SK-N-SH (cell line): ENCODE results near the gene IDUA. TPM values are rescaled to one million over a fixed set of nuclear protein-coding genes. Genes with fewer than 3 reads are reported as not detected.

ENCODE experiments used
- CTCF ChIA-PET: fragments of 300-600, 350-600 bp; formaldehyde crosslinking; extraction: SDS; loops from one replicate; lab custom pipeline; 2021; lab: Yijun Ruan, JAX
- POLR2A ChIA-PET: fragments of 350-600 bp; sonication (Branson Sonifier 250); formaldehyde crosslinking; extraction: SDS; loops from one replicate; lab custom pipeline; 2020; ENCODE audit warnings: antibody characterized with exemption, inconsistent platforms; lab: Yijun Ruan, JAX
- DNase-seq: peaks from one replicate; pipeline ENCODE4 v3.0.0; 2012
- H2AFZ ChIP-seq: fragments of 200-600 bp; sonication (generic); 2 replicates; pipeline ENCODE4 v1.8.1; 2016; ENCODE audit warnings: antibody characterized with exemption, mild to moderate bottlenecking, low read depth
- H3F3A ChIP-seq: fragments of 200-600 bp; sonication (generic); replicated peaks from 2 replicates; pipeline ENCODE3; 2016; ENCODE audit warnings: antibody characterized with exemption, mild to moderate bottlenecking; ENCODE audit not compliant: insufficient read depth
- H3K27ac ChIP-seq, 2 experiments: fragments of 200-500 bp in 1 of 2; fragments of 200-600 bp in 1 of 2; sonication (Bioruptor generic) in 1 of 2; sonication (generic), shearing (Covaris generic) in 1 of 2; 2 replicates each; pipeline versions ENCODE4 v1.5.1 to v1.6.1; 2014 to 2016; ENCODE audit warnings: low read depth in 2 of 2, inconsistent platforms in 1 of 2, low read length in 1 of 2, mild to moderate bottlenecking in 1 of 2, mixed read lengths in 1 of 2
- H3K27me3 ChIP-seq: fragments of 200-600 bp; sonication (generic), shearing (Covaris generic); 2 replicates; pipeline ENCODE4 v1.6.1; 2016; ENCODE audit warnings: mixed run types; ENCODE audit not compliant: insufficient read depth
- H3K36me3 ChIP-seq, 2 experiments: fragments of 200-500 bp in 1 of 2; fragments of 200-600 bp in 1 of 2; sonication (Bioruptor generic) in 1 of 2; sonication (generic) in 1 of 2; replicated peaks in 1 of 2; 2 replicates each; pipeline versions ENCODE3 to v1.5.1; 2014 to 2016; ENCODE audit warnings: low read length in 1 of 2, mild to moderate bottlenecking in 1 of 2; ENCODE audit not compliant: insufficient read depth in 2 of 2, control insufficient read depth in 1 of 2
- H3K4me1 ChIP-seq, 2 experiments: fragments of 200-500 bp in 1 of 2; fragments of 200-600 bp in 1 of 2; sonication (Bioruptor generic) in 1 of 2; sonication (generic), shearing (Covaris generic) in 1 of 2; 2 replicates each; pipeline versions ENCODE4 v1.5.1 to v1.6.1; 2014 to 2016; ENCODE audit warnings: low read depth in 1 of 2, low read length in 1 of 2, mixed run types in 1 of 2; ENCODE audit not compliant: insufficient read depth in 2 of 2, control insufficient read depth in 1 of 2
- H3K4me2 ChIP-seq: fragments of 200-600 bp; sonication (generic), shearing (Covaris generic); 2 replicates; pipeline ENCODE4 v1.6.1; 2017; ENCODE audit warnings: mixed run types
- H3K4me3 ChIP-seq, 2 experiments: fragments of 200-500 bp in 1 of 2; fragments of 200-600 bp in 1 of 2; sonication (Bioruptor generic) in 1 of 2; sonication (generic), shearing (Covaris generic) in 1 of 2; 2 replicates each; pipeline versions ENCODE4 v1.5.1 to v1.8.1; 2014 to 2016; ENCODE audit warnings: low read depth in 2 of 2, inconsistent platforms in 1 of 2, low read length in 1 of 2, mild to moderate bottlenecking in 1 of 2, mixed read lengths in 1 of 2, moderate library complexity in 1 of 2
- H3K79me2 ChIP-seq: fragments of 200-600 bp; sonication (generic); 2 replicates; pipeline ENCODE4 v1.8.1; 2017; ENCODE audit warnings: mild to moderate bottlenecking; ENCODE audit not compliant: insufficient read depth
- H3K9ac ChIP-seq: fragments of 200-600 bp; sonication (generic); 2 replicates; pipeline ENCODE4 v1.6.1; 2017; ENCODE audit warnings: mixed run types
- H3K9me2 ChIP-seq: fragments of 200-600 bp; sonication (generic); 2 replicates; pipeline ENCODE4 v1.6.1; 2017; ENCODE audit warnings: mixed run types
- H3K9me3 ChIP-seq: fragments of 200-600 bp; sonication (generic); 2 replicates; pipeline ENCODE4 v1.6.1; 2017; ENCODE audit warnings: mixed run types, mild to moderate bottlenecking, moderate library complexity
- H4K20me1 ChIP-seq: fragments of 200-600 bp; sonication (generic); 2 replicates; pipeline ENCODE4 v1.6.1; 2017; ENCODE audit warnings: mild to moderate bottlenecking, mixed run types; ENCODE audit not compliant: insufficient read depth
- CHD2 ChIP-seq: fragments of 150-350 bp; IDR thresholded peaks from 2 replicates; pipeline ENCODE4 v1.6.1; 2018; ENCODE audit warnings: low read length; ENCODE audit not compliant: partially characterized antibody
- ELF1 ChIP-seq: IDR thresholded peaks from 2 replicates; pipeline ENCODE4 v1.4.0; 2012
- FOSL2 ChIP-seq: IDR thresholded peaks from 2 replicates; pipeline ENCODE4 v1.4.0; 2012; ENCODE audit warnings: low read depth, mild to moderate bottlenecking, moderate library complexity, borderline replicate concordance
- FOXM1 ChIP-seq: IDR thresholded peaks from 2 replicates; pipeline ENCODE4 v1.4.0; 2012; ENCODE audit warnings: low read depth, mild to moderate bottlenecking
- GATA2 ChIP-seq: sonication (generic); formaldehyde crosslinking; IDR thresholded peaks from 2 replicates; pipeline ENCODE4 v1.5.0; 2020; ENCODE audit warnings: mild to moderate bottlenecking, missing genetic modification reagents
- IRF3 ChIP-seq: fragments of 150-350 bp; IDR thresholded peaks from 2 replicates; pipeline ENCODE4 v1.6.1; 2016; ENCODE audit warnings: mild to moderate bottlenecking, low read depth, low read length
- JUND ChIP-seq: IDR thresholded peaks from 2 replicates; pipeline ENCODE4 v1.4.0; 2012
- MAX ChIP-seq: IDR thresholded peaks from 2 replicates; pipeline ENCODE4 v1.4.0; 2012; ENCODE audit warnings: low read depth
- MXI1 ChIP-seq: IDR thresholded peaks from 2 replicates; pipeline ENCODE4 v1.6.1; 2012; ENCODE audit warnings: mild to moderate bottlenecking, low read depth, low read length, improper control_type of control experiment
- REST ChIP-seq: IDR thresholded peaks from 2 replicates; pipeline ENCODE4 v1.6.1; 2012; ENCODE audit warnings: mild to moderate bottlenecking, low read depth, low read length, moderate library complexity
- RFX5 ChIP-seq: IDR thresholded peaks from 2 replicates; pipeline ENCODE4 v1.6.1; 2012; ENCODE audit warnings: mild to moderate bottlenecking, improper control_type of control experiment, low read length
- RXRA ChIP-seq: IDR thresholded peaks from 2 replicates; pipeline ENCODE4 v1.4.0; 2012; ENCODE audit warnings: low read depth, mild to moderate bottlenecking, borderline replicate concordance
- SIN3A ChIP-seq: IDR thresholded peaks from 2 replicates; pipeline ENCODE4 v1.6.1; 2012; ENCODE audit warnings: low read depth, mild to moderate bottlenecking, low read length, moderate library complexity, borderline replicate concordance
- SMC3 ChIP-seq: IDR thresholded peaks from 2 replicates; pipeline ENCODE4 v1.6.1; 2012; ENCODE audit warnings: low read depth, low read length, improper control_type of control experiment
- TCF12 ChIP-seq: IDR thresholded peaks from 2 replicates; pipeline ENCODE4 v1.4.0; 2012
- TEAD4 ChIP-seq: IDR thresholded peaks from 2 replicates; pipeline ENCODE4 v1.4.0; 2012; ENCODE audit warnings: mild to moderate bottlenecking, borderline replicate concordance; ENCODE audit not compliant: insufficient read depth
- USF1 ChIP-seq: IDR thresholded peaks from 2 replicates; pipeline ENCODE4 v1.4.0; 2012; ENCODE audit warnings: low read depth, borderline replicate concordance
- USF2 ChIP-seq: fragments of 150-350 bp; IDR thresholded peaks from 2 replicates; pipeline ENCODE4 v1.6.1; 2017; ENCODE audit warnings: antibody characterized with exemption, low read length, low read depth, borderline replicate concordance
- YY1 ChIP-seq: IDR thresholded peaks from 2 replicates; pipeline ENCODE4 v1.4.0; 2012; ENCODE audit warnings: low read depth, mild to moderate bottlenecking
- WGBS: methylation state at CpG from one replicate; pipeline ENCODE4 v1.1.6; 2017; ENCODE audit warnings: low lambda C conversion rate; 5-methylcytosine and 5-hydroxymethylcytosine counted together
- polyA plus RNA-seq, 3 experiments: library from polyadenylated mRNA; depleted of rRNA; stranded (reverse); fragments of >200 nt; gene quantifications; 2 replicates each; pipeline ENCODE4 v1.2.3, GENCODE V29; 2012

Gene IDUA
- polyA plus RNA-seq, 1 of the 3 experiments (the other 2 are of a cell fraction), result 24.4 TPM

- peak; percentile 10 for DNase-seq
- Histone ChIP-seq H4K20me1 (no peaks in the 10 kb centered on the region), H3K4me2 (no peak overlapping the region), H2AFZ (no peak overlapping the region), H3K9ac (no peak overlapping the region), H3K36me3 (no peaks in the 10 kb centered on the region), H3K9me2 (no peaks in the 10 kb centered on the region), H3K27ac (no peak overlapping the region), H3F3A (no peaks in the 10 kb centered on the region), H3K27me3 (no peaks in the 10 kb centered on the region), H3K4me3 (no peak overlapping the region), H3K79me2 (no peaks in the 10 kb centered on the region), H3K9me3 (no peaks in the 10 kb centered on the region), H3K4me1 (no peaks in the 10 kb centered on the region)
- ChIA-PET CTCF (no interaction called here), POLR2A (no interaction called here)
- WGBS, result 85% methylated on average over 15 of the region's 20 CpGs
- TF ChIP-seq IRF3 (no peak), JUND (no peak), SMC3 (no peak), REST (no peak), MAX (no peak), YY1 (no peak), USF2 (no peak)
Observed at GRCh38 chr4:949656-950055, 37.2 kb upstream of the IDUA start.

- Histone ChIP-seq H3K27ac (no peak overlapping the region), H3K27me3 (no peaks in the 10 kb centered on the region), H3K4me1 (no peaks in the 10 kb centered on the region), H3K79me2 (no peaks in the 10 kb centered on the region), H2AFZ (no peak overlapping the region), H3K9me3 (no peaks in the 10 kb centered on the region), H3K9me2 (no peaks in the 10 kb centered on the region), H3K9ac (no peak overlapping the region), H4K20me1 (no peaks in the 10 kb centered on the region), H3K4me3 (no peak overlapping the region), H3K4me2 (no peak overlapping the region), H3K36me3 (no peaks in the 10 kb centered on the region), H3F3A (no peaks in the 10 kb centered on the region)
- TF ChIP-seq FOXM1 (no peak), RXRA (no peak), CHD2 (no peak), USF1 (no peak), SIN3A (no peak), MXI1 (no peak), GATA2 (CRISPR knock-in tag) (no peak), ELF1 (no peak), USF2 (no peak), FOSL2 (no peak), TEAD4 (no peak), MAX (no peak), RFX5 (no peak), TCF12 (no peak)
- DNase-seq, result peak; percentile 26
- CTCF ChIA-PET, result no interaction called here
- WGBS, result 87% methylated on average over 19 of the region's 30 CpGs
- POLR2A ChIA-PET, result no interaction called here
Observed at GRCh38 chr4:950136-951020, 36.5 kb upstream of the IDUA start.
